ENCODE results near the gene LCN10. TPM values are rescaled to one million over a fixed set of nuclear protein-coding genes. Genes with fewer than 3 reads are reported as not detected.
A peak's percentile ranks its signal among the peaks of the same experiment; 100 is the strongest.

Gene LCN10
- total RNA-seq, 2 experiments from 2014 or later, result not detected

DNA sequence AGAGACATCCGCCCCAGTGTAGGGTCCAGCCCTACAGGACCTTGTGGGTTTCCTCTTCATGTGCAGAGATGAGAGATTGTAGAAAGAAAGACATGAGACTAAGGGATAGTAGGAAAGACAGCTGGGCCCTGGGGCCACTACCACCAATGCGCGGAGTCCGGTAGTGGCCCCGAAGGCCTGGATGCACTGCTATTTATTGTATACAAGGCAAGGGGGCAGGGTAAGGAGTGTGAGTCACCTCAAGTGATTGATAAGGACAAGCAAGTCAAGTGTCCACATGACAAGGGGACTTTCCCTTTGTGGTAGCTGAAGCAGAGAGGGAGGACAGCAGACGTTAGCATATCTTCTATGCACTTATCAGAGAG lies 42.2 kb upstream of the LCN10 start:
- Histone ChIP-seq H3K4me2 (ENCODE audit: low read length) (no peak overlapping the region), H3K36me3 (ENCODE audit: insufficient read depth, low read length) (no peaks in the 10 kb centered on the region), H2AFZ (ENCODE audit: low read length) (no peak overlapping the region), H3K4me3 (ENCODE audit: low read depth, low read length, poor library complexity, severe bottlenecking) (no peak overlapping the region), H3K79me2 (ENCODE audit: insufficient read depth, low read depth, low read length) (no peaks in the 10 kb centered on the region), H3K9me2 (ENCODE audit: insufficient read depth, low read length) (no peaks in the 10 kb centered on the region), H4K20me1 (ENCODE audit: insufficient read depth, low read length) (no peaks in the 10 kb centered on the region), H3K4me1 (ENCODE audit: insufficient read depth, low read length, poor library complexity, severe bottlenecking) (peaks cover 5% of the 10 kb centered on the region), H3K9me3 (ENCODE audit: low read length) (no peaks in the 10 kb centered on the region), H3K27ac (ENCODE audit: low read depth, low read length, poor library complexity, severe bottlenecking) (no peak overlapping the region)
- BruUV-seq (replicated peaks), result no TSS peak
- DNase-seq (ENCODE audit: low spot score), result no peak
- ChIA-PET POLR2A (interaction anchor here (0.5 kb wide), 1 partner anchor 138 kb away, joined by 7 read pairs; no protein-coding TSS in a partner anchor), CTCF (ENCODE audit: unreplicated experiment) (no interaction called here)
- TF ChIP-seq, protein P1, sequence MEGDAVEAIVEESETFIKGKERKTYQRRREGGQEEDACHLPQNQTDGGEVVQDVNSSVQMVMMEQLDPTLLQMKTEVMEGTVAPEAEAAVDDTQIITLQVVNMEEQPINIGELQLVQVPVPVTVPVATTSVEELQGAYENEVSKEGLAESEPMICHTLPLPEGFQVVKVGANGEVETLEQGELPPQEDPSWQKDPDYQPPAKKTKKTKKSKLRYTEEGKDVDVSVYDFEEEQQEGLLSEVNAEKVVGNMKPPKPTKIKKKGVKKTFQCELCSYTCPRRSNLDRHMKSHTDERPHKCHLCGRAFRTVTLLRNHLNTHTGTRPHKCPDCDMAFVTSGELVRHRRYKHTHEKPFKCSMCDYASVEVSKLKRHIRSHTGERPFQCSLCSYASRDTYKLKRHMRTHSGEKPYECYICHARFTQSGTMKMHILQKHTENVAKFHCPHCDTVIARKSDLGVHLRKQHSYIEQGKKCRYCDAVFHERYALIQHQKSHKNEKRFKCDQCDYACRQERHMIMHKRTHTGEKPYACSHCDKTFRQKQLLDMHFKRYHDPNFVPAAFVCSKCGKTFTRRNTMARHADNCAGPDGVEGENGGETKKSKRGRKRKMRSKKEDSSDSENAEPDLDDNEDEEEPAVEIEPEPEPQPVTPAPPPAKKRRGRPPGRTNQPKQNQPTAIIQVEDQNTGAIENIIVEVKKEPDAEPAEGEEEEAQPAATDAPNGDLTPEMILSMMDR (conservative IDR thresholded peaks at IDR 0.05; ENCODE audit: low read length), result no peak
- TF ChIP-seq EZH2phosphoT487 (IDR thresholded peaks at IDR 0.05; ENCODE audit: borderline replicate concordance, low read depth, low read length), result no peak
- intact Hi-C loops (cut with micrococcal nuclease; ENCODE audit: unreplicated experiment), result loop anchor here (5.0 kb wide), 1 partner anchor 102 kb away; the partner anchor contains the start of gene TRAF2

DNA sequence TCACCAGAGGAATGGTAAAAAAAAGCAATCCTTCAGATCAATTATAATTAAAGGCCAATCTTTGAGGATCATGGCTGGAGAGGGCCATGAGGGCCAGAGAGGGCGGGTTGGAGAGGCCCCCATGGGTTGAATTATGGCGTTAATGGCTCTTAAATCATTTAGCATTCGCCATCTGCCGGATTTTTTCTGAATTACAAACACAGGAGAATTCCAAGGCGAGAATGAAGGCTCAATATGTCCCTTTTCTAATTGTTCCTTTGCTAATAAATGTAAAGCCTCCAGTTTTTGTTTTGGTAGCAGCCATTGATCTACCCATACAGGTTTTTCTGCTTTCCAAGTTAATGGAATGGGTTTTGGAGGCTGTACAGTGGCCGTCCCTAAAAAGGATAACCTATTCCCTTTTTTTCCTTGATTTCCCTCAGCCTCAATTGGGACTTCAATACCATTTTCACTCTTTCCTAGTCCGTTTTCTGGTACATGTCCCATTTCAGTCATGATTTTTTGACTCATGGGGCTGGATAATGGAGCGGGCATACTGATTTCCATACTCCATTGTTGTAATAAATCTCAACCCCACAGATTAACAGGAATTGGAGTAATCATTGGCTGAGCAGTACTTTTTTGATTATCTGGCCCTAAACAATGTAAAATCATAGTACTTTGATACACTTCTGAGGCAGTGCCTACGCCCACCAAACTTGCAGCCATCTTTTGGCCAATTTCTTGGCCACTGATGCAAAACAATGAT lies 41.7 kb upstream of the LCN10 start:
- CTCF ChIA-PET (ENCODE audit: unreplicated experiment), result no interaction called here
- peak; percentile 59 for DNase-seq (ENCODE audit: low spot score)
- no peaks in the 10 kb centered on the region for H4K20me1 ChIP-seq (ENCODE audit: insufficient read depth, low read length)
- TF ChIP-seq EZH2phosphoT487 (IDR thresholded peaks at IDR 0.05; ENCODE audit: borderline replicate concordance, low read depth, low read length), result no peak
- TF ChIP-seq, protein P1 (conservative IDR thresholded peaks at IDR 0.05; ENCODE audit: low read length), result peak; percentile 75
- peaks cover 5% of the 10 kb centered on the region for H3K4me1 ChIP-seq (ENCODE audit: insufficient read depth, low read length, poor library complexity, severe bottlenecking)
- H3K79me2 ChIP-seq (ENCODE audit: insufficient read depth, low read depth, low read length), result no peaks in the 10 kb centered on the region
- no peak overlapping the region for H3K27ac ChIP-seq (ENCODE audit: low read depth, low read length, poor library complexity, severe bottlenecking)
- no peak overlapping the region for H3K4me3 ChIP-seq (ENCODE audit: low read depth, low read length, poor library complexity, severe bottlenecking)
- intact Hi-C loops (cut with micrococcal nuclease; ENCODE audit: unreplicated experiment), result no loop called here
- no peaks in the 10 kb centered on the region for H3K9me3 ChIP-seq (ENCODE audit: low read length)
- H3K36me3 ChIP-seq (ENCODE audit: insufficient read depth, low read length), result no peaks in the 10 kb centered on the region
- no TSS peak for BruUV-seq (replicated peaks)
- POLR2A ChIA-PET, result no interaction called here
- H2AFZ ChIP-seq (ENCODE audit: low read length), result no peak overlapping the region
- H3K9me2 ChIP-seq (ENCODE audit: insufficient read depth, low read length), result no peaks in the 10 kb centered on the region
- no peak overlapping the region for H3K4me2 ChIP-seq (ENCODE audit: low read length)

DNA sequence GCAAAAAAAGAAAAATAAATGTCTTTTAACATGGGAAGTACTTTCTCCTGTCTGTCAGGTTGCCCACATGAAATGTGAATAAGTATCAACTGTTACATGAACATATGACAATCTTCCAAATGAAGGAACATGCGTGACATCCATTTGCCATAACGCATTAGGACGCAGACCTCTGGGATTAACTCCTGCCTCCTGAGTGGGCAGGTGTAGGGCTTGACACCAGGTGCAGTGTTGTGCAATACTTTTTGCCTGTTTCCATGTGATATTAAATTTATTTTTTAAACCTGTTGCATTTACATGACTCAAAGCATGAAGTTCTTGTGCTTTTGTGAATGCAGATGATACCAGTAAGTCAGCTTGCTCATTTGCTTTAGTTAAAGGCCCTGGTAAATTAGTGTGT lies 39.7 kb upstream of the LCN10 start:
- no TSS peak for BruUV-seq (replicated peaks)
- no peaks in the 10 kb centered on the region for H3K79me2 ChIP-seq (ENCODE audit: insufficient read depth, low read depth, low read length)
- H3K9me2 ChIP-seq (ENCODE audit: insufficient read depth, low read length), result no peaks in the 10 kb centered on the region
- intact Hi-C loops (cut with micrococcal nuclease; ENCODE audit: unreplicated experiment), result no loop called here
- TF ChIP-seq, protein P1 (conservative IDR thresholded peaks at IDR 0.05; ENCODE audit: low read length), result no peak
- TF ChIP-seq EZH2phosphoT487 (IDR thresholded peaks at IDR 0.05; ENCODE audit: borderline replicate concordance, low read depth, low read length), result no peak
- H2AFZ ChIP-seq (ENCODE audit: low read length), result no peak overlapping the region
- no peaks in the 10 kb centered on the region for H3K9me3 ChIP-seq (ENCODE audit: low read length)
- no peaks in the 10 kb centered on the region for H3K36me3 ChIP-seq (ENCODE audit: insufficient read depth, low read length)
- ChIA-PET POLR2A (no interaction called here), CTCF (ENCODE audit: unreplicated experiment) (no interaction called here)
- H3K4me3 ChIP-seq (ENCODE audit: low read depth, low read length, poor library complexity, severe bottlenecking), result no peak overlapping the region
- H3K4me1 ChIP-seq (ENCODE audit: insufficient read depth, low read length, poor library complexity, severe bottlenecking), result no peaks in the 10 kb centered on the region
- no peaks in the 10 kb centered on the region for H4K20me1 ChIP-seq (ENCODE audit: insufficient read depth, low read length)
- no peak overlapping the region for H3K27ac ChIP-seq (ENCODE audit: low read depth, low read length, poor library complexity, severe bottlenecking)
- no peak for DNase-seq (ENCODE audit: low spot score)
- no peak overlapping the region for H3K4me2 ChIP-seq (ENCODE audit: low read length)
